ENCODE measurements around the gene SHQ1. TPM values are rescaled to one million over a fixed set of nuclear protein-coding genes. Genes with fewer than 3 reads are reported as not detected.

SHQ1 gene
- total and polyA plus RNA-seq, 4 donors: 7.3 to 25.0 (median 16.0) TPM

GRCh38 chr3:72821161-72821781 lies 27.0 kb downstream of the SHQ1 start:
- DNase-seq: peak; percentile 44 to 88 (median 80)
- Histone ChIP-seq H3K27ac (ENCODE audit: low read depth in 1 of 2, low read length in 1 of 2) (peak overlapping the region; percentile 31 to 90), H3K9ac (ENCODE audit: insufficient read depth in 1 of 2, low read length in 2 of 2) (peak overlapping the region in 1 of 2 donors; percentile 23)

DNA sequence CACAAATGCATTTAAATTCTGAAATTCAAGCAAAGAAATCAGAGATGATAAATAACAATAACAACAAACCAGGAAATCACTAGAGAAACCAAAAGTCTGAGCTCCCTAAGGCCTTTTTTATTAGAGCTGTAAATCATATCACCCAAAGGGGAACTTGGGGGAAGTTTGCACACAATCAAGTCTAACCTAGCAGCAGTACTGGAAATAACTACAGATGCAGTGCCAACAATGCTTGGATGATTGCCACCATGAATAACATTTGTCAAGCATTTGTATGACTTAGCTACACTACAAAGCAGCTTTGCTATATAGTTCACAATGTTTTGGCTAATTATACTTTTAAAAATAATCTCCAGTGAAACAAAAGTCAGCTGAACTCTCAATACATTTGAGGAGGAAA lies 27.8 kb downstream of the SHQ1 start:
- H3K27ac ChIP-seq (ENCODE audit: low read depth in 1 of 2, low read length in 1 of 2): peak overlapping the region in 1 of 2 donors; percentile 90
- peaks cover 0 to 23% (median 16%) of the 10 kb centered on the region in 5 donors for H3K4me1 ChIP-seq (ENCODE audit: control insufficient read depth in 5 of 5, insufficient read depth in 5 of 5, low read length in 5 of 5)
- no peak overlapping the region for H3K4me3 ChIP-seq
- peaks cover 0 to 4% (median 2%) of the 10 kb centered on the region in 4 donors for H3K36me3 ChIP-seq (ENCODE audit: control insufficient read depth in 4 of 4, insufficient read depth in 4 of 4, low read length in 4 of 4)
- ATAC-seq (ENCODE audit: insufficient read depth, low FRiP score) (no peak), DNase-seq (peak; percentile 71 to 96 (median 92))
- no peaks in the 10 kb centered on the region for H3K9me3 ChIP-seq (ENCODE audit: control insufficient read depth in 4 of 4, insufficient read depth in 3 of 4, low read length in 3 of 4)
- no peak overlapping the region for H3K9ac ChIP-seq (ENCODE audit: insufficient read depth in 1 of 2, low read length in 2 of 2)
- H3K27me3 ChIP-seq (ENCODE audit: control insufficient read depth in 3 of 3, insufficient read depth in 3 of 3, low read length in 2 of 3): no peaks in the 10 kb centered on the region
- TF ChIP-seq, protein P1, sequence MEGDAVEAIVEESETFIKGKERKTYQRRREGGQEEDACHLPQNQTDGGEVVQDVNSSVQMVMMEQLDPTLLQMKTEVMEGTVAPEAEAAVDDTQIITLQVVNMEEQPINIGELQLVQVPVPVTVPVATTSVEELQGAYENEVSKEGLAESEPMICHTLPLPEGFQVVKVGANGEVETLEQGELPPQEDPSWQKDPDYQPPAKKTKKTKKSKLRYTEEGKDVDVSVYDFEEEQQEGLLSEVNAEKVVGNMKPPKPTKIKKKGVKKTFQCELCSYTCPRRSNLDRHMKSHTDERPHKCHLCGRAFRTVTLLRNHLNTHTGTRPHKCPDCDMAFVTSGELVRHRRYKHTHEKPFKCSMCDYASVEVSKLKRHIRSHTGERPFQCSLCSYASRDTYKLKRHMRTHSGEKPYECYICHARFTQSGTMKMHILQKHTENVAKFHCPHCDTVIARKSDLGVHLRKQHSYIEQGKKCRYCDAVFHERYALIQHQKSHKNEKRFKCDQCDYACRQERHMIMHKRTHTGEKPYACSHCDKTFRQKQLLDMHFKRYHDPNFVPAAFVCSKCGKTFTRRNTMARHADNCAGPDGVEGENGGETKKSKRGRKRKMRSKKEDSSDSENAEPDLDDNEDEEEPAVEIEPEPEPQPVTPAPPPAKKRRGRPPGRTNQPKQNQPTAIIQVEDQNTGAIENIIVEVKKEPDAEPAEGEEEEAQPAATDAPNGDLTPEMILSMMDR (IDR thresholded peaks at IDR 0.05; ENCODE audit: control extremely low read depth, extremely low read depth): no peak

More at GRCh38 chr3:72821161-72821781, 27.0 kb downstream of the SHQ1 start:
- H3K4me1 ChIP-seq (ENCODE audit: control insufficient read depth in 5 of 5, insufficient read depth in 5 of 5, low read length in 5 of 5): peaks cover 0 to 23% (median 16%) of the 10 kb centered on the region in 5 donors
- H3K36me3 ChIP-seq (ENCODE audit: control insufficient read depth in 4 of 4, insufficient read depth in 4 of 4, low read length in 4 of 4): peaks cover 0 to 4% (median 2%) of the 10 kb centered on the region in 4 donors
- TF ChIP-seq, protein P1 (IDR thresholded peaks at IDR 0.05; ENCODE audit: control extremely low read depth, extremely low read depth): no peak
- no peak overlapping the region for H3K4me3 ChIP-seq
- no peak for ATAC-seq (ENCODE audit: insufficient read depth, low FRiP score)
- no peaks in the 10 kb centered on the region for H3K27me3 ChIP-seq (ENCODE audit: control insufficient read depth in 3 of 3, insufficient read depth in 3 of 3, low read length in 2 of 3)
- no peaks in the 10 kb centered on the region for H3K9me3 ChIP-seq (ENCODE audit: control insufficient read depth in 4 of 4, insufficient read depth in 3 of 4, low read length in 3 of 4)
- WGBS, 2 donors: 17 to 43% methylated on average over 8 of the region's 8 CpGs

DNA sequence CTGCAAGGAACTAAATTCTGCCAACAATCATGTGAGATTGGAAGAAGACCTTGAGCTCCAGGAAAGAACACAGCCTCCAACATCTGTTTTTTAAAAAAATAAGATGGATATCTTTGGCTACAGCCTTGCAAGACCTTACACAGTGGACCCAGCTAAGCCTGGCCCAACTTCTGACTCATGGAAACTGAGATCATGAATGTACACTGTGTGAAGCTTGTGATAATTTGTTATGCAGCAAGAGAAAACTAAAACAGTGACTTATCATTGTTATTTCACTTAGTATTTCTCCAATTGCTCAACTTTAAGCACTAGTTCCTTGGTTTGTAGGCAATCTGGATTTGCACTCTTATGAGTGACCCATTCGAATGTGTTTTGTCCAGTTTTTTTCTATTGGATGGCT lies 29.3 kb downstream of the SHQ1 start:
- no peak overlapping the region for H3K4me3 ChIP-seq
- no peak overlapping the region for H3K27ac ChIP-seq (ENCODE audit: low read depth in 1 of 2, low read length in 1 of 2)
- ATAC-seq (ENCODE audit: insufficient read depth, low FRiP score) (no peak), DNase-seq (no peak)
- TF ChIP-seq, protein P1 (IDR thresholded peaks at IDR 0.05; ENCODE audit: control extremely low read depth, extremely low read depth): no peak
- no peaks in the 10 kb centered on the region for H3K9me3 ChIP-seq (ENCODE audit: control insufficient read depth in 4 of 4, insufficient read depth in 3 of 4, low read length in 3 of 4)
- no peaks in the 10 kb centered on the region for H3K27me3 ChIP-seq (ENCODE audit: control insufficient read depth in 3 of 3, insufficient read depth in 3 of 3, low read length in 2 of 3)
- peaks cover 0 to 23% (median 16%) of the 10 kb centered on the region in 5 donors for H3K4me1 ChIP-seq (ENCODE audit: control insufficient read depth in 5 of 5, insufficient read depth in 5 of 5, low read length in 5 of 5)
- 86 to 91% methylated on average over 1 of the region's 1 CpG for WGBS, 2 donors
- H3K9ac ChIP-seq (ENCODE audit: insufficient read depth in 1 of 2, low read length in 2 of 2): no peak overlapping the region
- peaks cover 0 to 4% (median 2%) of the 10 kb centered on the region in 4 donors for H3K36me3 ChIP-seq (ENCODE audit: control insufficient read depth in 4 of 4, insufficient read depth in 4 of 4, low read length in 4 of 4)
